Prostate gland (tissue), 2 donors: Measurements from ENCODE around the gene TTC19. TPM values are rescaled to one million over a fixed set of nuclear protein-coding genes. Genes with fewer than 3 reads are reported as not detected.

Source experiments
- DNase-seq: peaks from one replicate; pipeline ENCODE4 v3.0.0-alpha.2; 2019; ENCODE audit warnings: low spot score
- H3K27ac ChIP-seq, 2 donors: fragments of 200-600 bp; sonication (generic); 2 replicates each; pipeline ENCODE4 v1.5.1; 2017 to 2019
- H3K27me3 ChIP-seq: fragments of 200-600 bp; sonication (generic); replicated peaks from 2 replicates; pipeline ENCODE4 v1.5.1; 2019; ENCODE audit not compliant: insufficient read depth
- H3K36me3 ChIP-seq, 2 donors: fragments of 200-600 bp; sonication (generic); 1 replicate in 1 of 2; 2 replicates in 1 of 2; pipeline versions ENCODE4 v1.5.1 to v1.8.1; 2017 to 2019
- H3K4me1 ChIP-seq: fragments of 200-600 bp; sonication (generic); replicated peaks from 2 replicates; pipeline ENCODE4 v1.5.1; 2019
- H3K4me3 ChIP-seq, 2 donors: fragments of 200-600 bp; sonication (generic); 2 replicates each; pipeline ENCODE4 v1.5.1; 2017 to 2019
- H3K9me3 ChIP-seq: fragments of 200-600 bp; sonication (generic); 2 replicates; pipeline ENCODE4 v1.5.1; 2017
- POLR2A ChIP-seq: fragments of 450-650 bp; IDR thresholded peaks from one replicate; pipeline ENCODE4 v1.6.1; 2016; ENCODE audit warnings: antibody characterized with exemption, mild to moderate bottlenecking
- POLR2AphosphoS5 ChIP-seq: sonication (generic); formaldehyde crosslinking; IDR thresholded peaks from one replicate; pipeline ENCODE4 v1.6.1; 2017; ENCODE audit warnings: antibody characterized with exemption
- WGBS: methylation state at CpG from one replicate; pipeline ENCODE4 v1.1.5; 2018; 5-methylcytosine and 5-hydroxymethylcytosine counted together
- intact Hi-C: fragments of 100-400 bp; cut with DNase I; formaldehyde crosslinking; loops from one replicate; pipeline ENCODE4 v1.14.2; 2022
- total RNA-seq, 2 donors: library from RNA; depleted of rRNA; stranded (reverse); fragments of >200 nt; gene quantifications; one replicate each; pipeline ENCODE4 v1.1.0, GENCODE V29; 2016
- TF ChIP-seq, protein P1 (sequence below), 4 experiments: fragments of 200-600 bp in 2 of 4; fragments of 450-650 bp in 2 of 4; sonication (generic) in 2 of 4; IDR thresholded peaks; 1 replicate in 3 of 4; 2 replicates in 1 of 4; pipeline ENCODE4 v1.5.1; 2016 to 2019; ENCODE audit warnings: antibody characterized with exemption in 4 of 4, mild to moderate bottlenecking in 2 of 4, moderate library complexity in 2 of 4

The TTC19 gene
- total RNA-seq, 2 donors from 2014 or later = 87.9 to 100 TPM

DNA sequence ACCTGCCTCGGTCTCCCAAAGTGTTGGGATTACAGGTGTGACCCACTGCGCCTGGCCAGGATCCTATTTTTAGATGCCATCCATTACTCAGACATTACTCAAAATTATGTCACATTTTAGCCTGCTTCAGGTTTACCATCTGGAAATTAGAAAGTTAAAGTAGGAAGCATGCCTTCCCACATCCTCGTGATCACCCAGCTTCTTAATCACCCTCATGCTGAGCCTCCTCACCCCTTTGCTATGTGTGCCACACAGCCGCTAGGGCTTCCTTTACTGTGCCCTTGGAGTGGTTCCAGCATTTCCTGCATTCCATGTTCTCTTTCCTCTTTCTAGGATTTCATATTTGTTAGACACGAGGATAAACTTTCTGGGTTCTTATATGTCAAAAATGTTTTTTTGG is 45.4 kb upstream of the TTC19 start:
- DNase-seq = no peak
- Histone ChIP-seq H3K4me1 (no peaks in the 10 kb centered on the region), H3K36me3 (no peaks in the 10 kb centered on the region), H3K9me3 (no peaks in the 10 kb centered on the region), H3K27ac (no peak overlapping the region), H3K4me3 (no peak overlapping the region), H3K27me3 (no peaks in the 10 kb centered on the region)
- 86% methylated on average over 5 of the region's 5 CpGs for WGBS
- no peak for TF ChIP-seq POLR2AphosphoS5
- TF ChIP-seq POLR2A = no peak
- TF ChIP-seq, protein P1, sequence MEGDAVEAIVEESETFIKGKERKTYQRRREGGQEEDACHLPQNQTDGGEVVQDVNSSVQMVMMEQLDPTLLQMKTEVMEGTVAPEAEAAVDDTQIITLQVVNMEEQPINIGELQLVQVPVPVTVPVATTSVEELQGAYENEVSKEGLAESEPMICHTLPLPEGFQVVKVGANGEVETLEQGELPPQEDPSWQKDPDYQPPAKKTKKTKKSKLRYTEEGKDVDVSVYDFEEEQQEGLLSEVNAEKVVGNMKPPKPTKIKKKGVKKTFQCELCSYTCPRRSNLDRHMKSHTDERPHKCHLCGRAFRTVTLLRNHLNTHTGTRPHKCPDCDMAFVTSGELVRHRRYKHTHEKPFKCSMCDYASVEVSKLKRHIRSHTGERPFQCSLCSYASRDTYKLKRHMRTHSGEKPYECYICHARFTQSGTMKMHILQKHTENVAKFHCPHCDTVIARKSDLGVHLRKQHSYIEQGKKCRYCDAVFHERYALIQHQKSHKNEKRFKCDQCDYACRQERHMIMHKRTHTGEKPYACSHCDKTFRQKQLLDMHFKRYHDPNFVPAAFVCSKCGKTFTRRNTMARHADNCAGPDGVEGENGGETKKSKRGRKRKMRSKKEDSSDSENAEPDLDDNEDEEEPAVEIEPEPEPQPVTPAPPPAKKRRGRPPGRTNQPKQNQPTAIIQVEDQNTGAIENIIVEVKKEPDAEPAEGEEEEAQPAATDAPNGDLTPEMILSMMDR (IDR thresholded peaks at IDR 0.05) = no peak
- intact Hi-C loops = no loop called here

DNA sequence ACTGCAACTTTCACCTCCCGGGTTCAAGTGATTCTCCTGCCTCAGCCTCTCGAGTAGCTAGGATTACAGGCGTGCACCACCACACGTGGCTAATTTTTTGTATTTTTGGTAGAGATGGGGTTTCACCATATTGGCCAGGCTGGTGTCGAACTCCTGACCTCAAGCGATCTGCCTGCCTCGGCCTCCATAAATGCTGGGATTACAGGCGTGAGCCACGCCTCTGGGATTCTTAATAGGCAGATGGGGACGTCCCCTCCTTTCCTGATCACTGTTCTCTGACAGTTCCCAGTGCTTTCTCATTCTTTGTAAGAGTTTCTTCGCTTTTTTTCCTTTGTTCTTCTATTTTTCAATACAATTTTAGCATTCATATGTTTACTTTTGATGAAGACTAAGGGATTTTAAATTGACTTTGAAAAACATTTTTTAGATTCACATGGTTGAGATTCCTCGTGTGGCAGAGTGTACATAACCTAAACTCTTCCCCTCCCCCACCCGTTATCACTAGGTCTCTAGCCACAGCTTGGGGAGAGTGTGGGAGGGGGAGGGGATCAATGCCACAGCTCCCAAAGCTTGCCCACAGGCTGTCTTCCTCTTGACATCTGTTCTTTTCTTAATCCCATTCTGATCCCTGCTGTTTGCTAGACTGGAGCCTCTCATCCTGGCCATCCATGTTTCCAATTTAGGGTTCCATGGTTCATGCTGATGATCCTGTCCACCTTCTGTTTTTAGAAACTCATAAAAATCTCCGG is 43.7 kb upstream of the TTC19 start:
- intact Hi-C loops = no loop called here

DNA sequence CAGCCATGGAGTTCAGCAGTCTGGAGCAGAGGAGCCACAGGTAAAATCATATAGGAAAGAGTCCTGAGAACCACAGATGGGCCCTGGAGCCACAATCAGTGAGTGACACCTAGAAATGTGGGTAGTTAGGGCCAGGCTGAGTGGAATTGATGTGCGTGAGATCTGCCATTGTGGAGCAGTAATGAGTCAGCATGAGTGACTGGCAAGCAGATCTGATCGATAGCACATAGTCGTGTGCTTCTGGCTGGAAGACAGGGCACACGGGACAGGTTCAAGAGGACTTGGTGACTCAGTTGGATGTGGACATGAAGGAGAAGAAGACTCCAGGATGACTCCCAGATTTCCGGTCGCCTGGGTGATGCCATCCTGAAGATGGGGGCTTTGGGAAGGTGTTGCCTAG is 42.4 kb upstream of the TTC19 start:
- Histone ChIP-seq H3K9me3 (no peaks in the 10 kb centered on the region), H3K4me3 (no peak overlapping the region), H3K27ac (no peak overlapping the region), H3K4me1 (no peaks in the 10 kb centered on the region), H3K27me3 (no peaks in the 10 kb centered on the region), H3K36me3 (no peaks in the 10 kb centered on the region)
- intact Hi-C loops = no loop called here
- 84% methylated on average over 6 of the region's 6 CpGs for WGBS
- no peak for DNase-seq
- TF ChIP-seq, protein P1 (IDR thresholded peaks at IDR 0.05) = no peak

More for the DNA sequence above, 43.7 kb upstream of the TTC19 start:
- TF ChIP-seq POLR2AphosphoS5 (no peak), POLR2A (no peak)
- TF ChIP-seq, protein P1 (IDR thresholded peaks at IDR 0.05) = no peak
- Histone ChIP-seq H3K4me3 (no peak overlapping the region), H3K36me3 (no peaks in the 10 kb centered on the region), H3K27me3 (no peaks in the 10 kb centered on the region), H3K9me3 (no peaks in the 10 kb centered on the region), H3K27ac (no peak overlapping the region), H3K4me1 (no peaks in the 10 kb centered on the region)
- no peak for DNase-seq
- 80% methylated on average over 14 of the region's 14 CpGs for WGBS

GRCh38 chr17:15957608-15958307 is 41.9 kb upstream of the TTC19 start:
- Histone ChIP-seq H3K9me3 (no peaks in the 10 kb centered on the region), H3K36me3 (no peaks in the 10 kb centered on the region), H3K27me3 (no peaks in the 10 kb centered on the region), H3K4me3 (no peak overlapping the region), H3K4me1 (no peaks in the 10 kb centered on the region), H3K27ac (no peak overlapping the region)
- no peak for DNase-seq
- TF ChIP-seq POLR2A (no peak), POLR2AphosphoS5 (no peak)
- TF ChIP-seq, protein P1 (IDR thresholded peaks at IDR 0.05) = no peak
- intact Hi-C loops = no loop called here
- WGBS = 92% methylated on average over 18 of the region's 19 CpGs

DNA sequence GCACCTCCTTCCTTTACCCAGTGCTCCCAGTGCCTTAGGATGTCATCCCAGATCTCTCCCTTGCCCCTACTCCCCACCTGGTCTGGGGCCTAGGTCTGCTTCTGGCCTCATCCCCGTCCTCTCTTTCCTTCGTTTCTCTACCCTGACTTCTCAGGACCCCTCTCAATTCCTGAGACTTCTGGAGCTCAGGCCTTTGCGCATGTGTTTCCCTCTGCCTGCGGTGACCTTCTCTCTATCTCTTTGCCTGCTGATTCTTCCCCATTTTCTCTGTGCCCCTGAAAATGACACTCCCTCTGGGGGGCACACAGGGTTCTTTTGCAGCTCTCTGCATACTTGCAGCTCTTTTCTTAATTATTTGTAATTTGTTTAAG is 41.2 kb upstream of the TTC19 start:
- Histone ChIP-seq H3K9me3 (no peaks in the 10 kb centered on the region), H3K4me1 (no peaks in the 10 kb centered on the region), H3K27me3 (no peaks in the 10 kb centered on the region), H3K27ac (no peak overlapping the region), H3K4me3 (no peak overlapping the region), H3K36me3 (no peaks in the 10 kb centered on the region)
- TF ChIP-seq POLR2AphosphoS5 = no peak
- TF ChIP-seq, protein P1 (IDR thresholded peaks at IDR 0.05) = no peak
- TF ChIP-seq POLR2A = no peak
- WGBS = 81% methylated on average over 4 of the region's 4 CpGs
- DNase-seq = no peak
- intact Hi-C loops = no loop called here
